Stimulated activated CD8-positive, alpha-beta memory T cell treated with anti-CD3 and anti-CD28 coated beads, Interleukin-12 subunit alpha, Interleukin-12 subunit beta, amount 100 ng/mL, for 24 hours (primary cell): ENCODE results near the gene SLC25A25.

Experiments
- DNase-seq: peaks from one replicate; pipeline ENCODE4 v3.0.0-alpha.2; 2020; ENCODE audit errors: extremely low read depth

Gene SLC25A25

DNA sequence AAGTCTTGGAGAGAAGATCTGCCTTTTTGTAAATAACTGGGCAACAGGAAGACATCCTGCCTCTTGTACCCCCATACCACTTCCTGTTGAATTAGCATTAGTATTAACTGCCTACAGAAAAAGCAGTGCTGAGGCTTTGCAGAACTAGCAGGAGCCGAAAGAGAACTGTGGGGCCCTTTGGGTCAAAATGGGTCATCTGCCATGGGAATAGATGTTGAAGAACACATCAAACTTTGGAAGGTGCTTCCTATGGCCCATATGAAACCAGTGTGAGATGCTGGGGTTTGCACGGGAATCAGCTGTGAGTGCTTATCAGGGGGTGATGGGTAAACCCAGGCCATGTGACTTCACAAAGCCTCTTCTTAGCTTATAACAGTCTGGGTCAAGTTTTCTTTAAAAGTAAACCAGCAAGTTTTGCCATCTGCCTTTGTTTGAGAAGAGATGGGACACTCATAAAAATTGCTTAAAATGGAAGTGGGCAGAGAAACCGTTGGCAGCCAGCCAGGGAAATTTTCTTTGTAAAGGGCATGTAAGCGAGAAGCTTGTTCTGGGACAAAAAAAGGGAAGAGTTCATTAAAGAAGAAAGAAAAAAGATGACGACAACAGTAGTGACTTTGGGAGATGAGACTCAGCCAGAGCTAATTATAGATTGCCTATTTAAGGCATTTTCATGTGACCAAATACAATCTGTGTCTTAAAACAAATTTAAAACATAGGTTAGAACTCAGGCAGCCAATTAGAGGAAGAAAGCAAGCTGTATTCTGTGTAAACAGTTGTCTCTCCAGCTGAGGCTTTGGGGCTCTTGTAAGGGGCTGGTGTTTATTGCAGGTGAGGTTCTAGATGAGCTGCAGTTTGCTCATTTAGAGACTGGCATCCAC is 4.4 kb downstream of the SLC25A25 start:
- DNase-seq, result peak; percentile 14

DNA sequence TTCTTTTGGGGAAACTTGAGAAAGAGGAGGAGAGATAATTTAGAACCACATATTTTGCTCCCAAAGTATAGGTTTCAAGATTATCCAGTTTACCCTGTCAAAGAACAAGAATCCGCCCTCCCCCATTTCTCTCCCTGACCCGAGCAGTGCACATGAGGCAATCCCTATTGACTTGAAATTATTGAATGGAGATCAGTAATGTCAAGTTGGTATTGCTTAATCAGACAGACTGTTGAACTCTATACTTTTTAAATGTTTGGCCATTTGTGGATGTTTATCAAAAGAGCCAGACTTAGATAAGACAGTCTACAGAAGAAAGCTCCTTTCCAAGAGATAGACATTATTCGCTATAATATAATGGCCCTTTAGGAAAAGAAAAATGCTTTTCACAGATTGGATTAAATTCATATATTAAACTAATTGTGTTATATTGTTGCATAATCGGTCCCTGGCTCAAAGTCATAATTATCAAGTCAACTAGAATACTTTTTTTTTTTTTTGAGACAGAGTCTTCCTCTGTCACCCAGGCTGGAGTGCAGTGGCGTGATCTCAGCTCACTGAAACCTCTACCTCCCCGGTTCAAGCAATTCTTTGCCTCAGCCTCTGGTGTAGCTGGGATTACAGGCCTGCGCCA is 5.3 kb downstream of the SLC25A25 start:
- no peak for DNase-seq

DNA sequence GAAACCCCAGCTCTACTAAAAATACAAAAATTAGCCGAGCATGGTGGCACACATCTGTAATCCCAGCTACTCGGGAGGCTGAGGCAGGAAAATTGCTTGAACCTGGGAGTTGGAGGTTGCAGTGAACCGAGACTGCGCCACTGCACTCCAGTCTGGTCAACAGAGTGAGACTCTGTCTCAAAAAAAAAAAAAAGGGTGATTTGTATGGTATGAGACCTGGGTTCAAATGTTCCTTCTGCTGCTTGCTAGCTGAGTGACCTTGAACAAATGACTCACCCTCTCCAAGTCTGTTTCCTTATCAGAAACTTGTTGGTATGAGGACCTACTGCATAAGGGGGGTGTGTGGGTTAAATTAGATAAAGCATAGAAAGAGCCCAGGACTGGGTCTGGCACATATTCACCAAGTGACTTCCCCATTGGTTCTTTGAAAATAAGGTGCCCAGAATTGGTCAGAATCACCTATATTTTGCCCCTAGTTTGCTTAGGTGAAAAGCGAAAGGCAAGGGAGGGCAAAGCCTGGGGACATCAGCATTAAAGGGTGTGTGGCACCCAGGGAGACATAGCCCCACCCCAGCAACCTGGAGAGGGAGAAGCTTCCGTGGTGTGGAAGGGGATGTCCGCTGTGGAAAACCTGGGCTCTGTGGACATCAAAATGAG is 9.9 kb downstream of the SLC25A25 start:
- no peak for DNase-seq

DNA sequence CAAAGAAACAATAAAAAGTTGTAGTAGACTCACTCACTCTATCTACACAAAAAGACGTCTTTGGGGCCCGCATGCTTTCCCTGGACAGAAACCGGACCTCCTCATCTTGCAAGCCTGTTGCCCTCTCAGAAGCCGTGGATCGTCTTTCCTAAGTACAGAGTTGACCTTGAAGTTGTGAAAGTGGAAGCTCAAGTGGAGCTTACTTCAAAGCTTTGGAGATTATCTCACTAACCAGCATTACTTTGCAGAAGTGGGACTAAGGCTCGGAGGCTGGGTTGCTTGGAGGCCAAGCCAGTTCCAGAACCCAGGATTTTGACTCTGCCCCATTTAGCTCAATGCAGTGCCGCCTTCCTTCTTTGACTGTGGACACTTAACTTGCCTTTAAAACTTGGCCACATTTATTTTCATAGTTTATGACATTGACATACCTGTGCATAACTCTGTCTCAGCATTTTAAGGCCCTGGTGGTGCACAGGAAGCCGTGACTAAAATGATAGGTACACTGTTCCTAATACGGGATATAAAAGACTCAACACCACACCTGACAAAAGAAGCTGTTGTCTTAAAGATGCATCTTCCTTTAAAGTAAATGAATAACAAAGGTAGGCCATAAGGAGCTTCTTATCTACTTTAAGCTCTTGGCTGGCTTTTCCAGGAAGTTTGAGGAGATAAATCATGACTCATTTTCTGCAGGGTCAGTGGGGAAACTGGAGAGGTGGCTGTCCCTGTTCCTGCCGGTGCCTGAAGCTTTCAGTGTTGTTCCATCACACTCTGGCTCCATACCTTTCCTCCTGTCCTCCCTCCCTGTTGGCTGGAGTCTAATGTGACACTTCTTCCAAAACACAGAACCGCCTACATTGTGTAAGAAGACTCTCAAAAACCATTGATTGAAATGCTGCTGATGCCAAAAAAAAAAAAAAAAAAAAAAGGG is 10.7 kb downstream of the SLC25A25 start:
- DNase-seq, result no peak

DNA sequence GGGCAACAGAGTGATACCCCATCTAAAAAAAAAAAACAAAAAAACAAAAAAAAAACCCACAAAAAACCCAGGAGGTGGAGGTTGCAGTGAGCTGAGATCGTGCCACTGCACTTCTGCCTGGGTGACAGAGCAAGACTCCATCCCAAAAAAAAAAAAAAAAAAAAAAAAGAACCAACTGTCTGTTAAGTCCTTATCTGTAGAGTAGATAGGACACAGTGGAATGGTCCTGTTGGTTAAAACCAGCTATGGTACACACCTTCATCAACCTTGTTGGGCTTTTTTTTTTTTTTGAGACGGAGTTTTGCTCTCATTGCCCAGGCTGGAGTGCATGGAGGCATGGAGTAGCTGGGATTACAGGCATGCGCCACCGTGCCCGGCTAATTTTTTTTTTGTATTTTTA is 12.2 kb downstream of the SLC25A25 start:
- no peak for DNase-seq

DNA sequence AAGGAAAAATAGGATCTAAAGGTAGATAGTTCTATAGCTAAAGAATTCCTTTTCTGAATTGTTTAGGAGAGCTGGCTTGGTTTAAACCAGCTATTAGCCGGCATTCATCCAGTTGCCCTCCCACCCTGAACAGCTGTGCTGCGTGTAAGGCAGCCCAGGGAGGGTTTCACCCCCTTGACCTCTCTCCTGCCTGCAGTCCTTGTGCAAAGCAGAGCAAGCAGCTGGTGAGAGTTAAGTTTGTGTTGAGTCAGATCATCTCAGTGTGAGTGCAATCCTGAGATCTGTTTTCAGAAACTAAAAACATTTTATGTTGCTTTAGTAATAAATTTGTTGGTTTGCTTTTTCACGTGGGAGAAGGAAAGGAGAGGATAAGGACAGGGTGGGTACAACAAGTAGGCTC is 13.0 kb downstream of the SLC25A25 start:
- no peak for DNase-seq

DNA sequence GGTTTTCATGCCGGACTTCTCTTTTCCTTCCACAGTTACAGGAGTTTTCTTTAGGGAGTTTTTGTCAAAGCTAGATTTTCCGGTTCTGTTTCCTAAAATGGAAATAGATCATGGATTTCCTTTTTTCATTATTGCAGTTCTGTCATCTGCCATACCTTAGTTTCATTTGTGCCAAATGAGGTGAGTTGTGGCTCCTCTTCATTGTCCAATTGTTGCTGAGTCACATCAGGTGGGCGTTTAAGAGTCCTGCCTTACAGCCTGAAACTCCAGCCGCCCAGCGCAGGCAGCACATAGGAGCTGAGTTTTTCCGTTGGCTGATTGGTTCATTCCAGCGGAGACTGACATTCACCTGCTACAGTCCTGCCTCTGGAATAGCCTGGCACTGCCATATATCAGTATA is 14.1 kb downstream of the SLC25A25 start:
- no peak for DNase-seq

DNA sequence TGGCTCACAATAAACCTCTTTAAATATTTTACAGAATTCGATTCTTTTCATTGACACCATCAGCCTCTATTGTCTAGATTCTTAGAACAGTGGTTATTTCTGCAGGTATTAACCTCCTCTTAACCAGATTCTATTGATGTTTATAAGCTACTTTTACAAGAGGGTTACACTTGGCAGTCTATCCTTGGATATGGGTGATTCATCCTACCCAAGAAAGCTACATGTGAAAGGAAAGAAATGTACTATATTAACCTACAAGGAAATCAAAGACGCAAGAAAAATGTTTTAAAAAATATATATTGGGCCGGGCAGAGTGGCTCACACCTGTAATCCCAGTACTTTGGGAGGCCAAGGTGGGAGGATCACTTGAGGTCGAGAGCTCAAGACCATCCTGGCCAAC is 16.7 kb downstream of the SLC25A25 start:
- DNase-seq, result no peak

DNA sequence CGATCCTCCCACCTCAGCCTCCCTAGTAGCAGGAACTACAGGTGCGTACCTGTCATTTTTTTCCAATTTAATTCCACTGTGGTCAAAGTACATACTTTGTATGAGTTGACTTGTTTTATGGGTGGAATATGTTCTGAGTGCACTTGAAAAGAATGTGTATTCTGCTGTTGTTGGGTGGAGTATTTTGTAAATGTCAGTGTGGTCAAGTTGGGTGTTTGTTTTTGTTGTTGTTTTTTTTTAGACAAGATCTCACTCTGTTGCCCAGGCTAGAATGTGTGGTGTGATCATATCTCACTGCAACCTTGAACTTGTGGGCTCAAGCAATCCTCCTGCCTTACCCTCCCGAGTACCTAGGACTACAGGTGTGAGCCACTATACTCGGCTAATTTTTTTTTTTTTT is 17.9 kb downstream of the SLC25A25 start:
- no peak for DNase-seq

DNA sequence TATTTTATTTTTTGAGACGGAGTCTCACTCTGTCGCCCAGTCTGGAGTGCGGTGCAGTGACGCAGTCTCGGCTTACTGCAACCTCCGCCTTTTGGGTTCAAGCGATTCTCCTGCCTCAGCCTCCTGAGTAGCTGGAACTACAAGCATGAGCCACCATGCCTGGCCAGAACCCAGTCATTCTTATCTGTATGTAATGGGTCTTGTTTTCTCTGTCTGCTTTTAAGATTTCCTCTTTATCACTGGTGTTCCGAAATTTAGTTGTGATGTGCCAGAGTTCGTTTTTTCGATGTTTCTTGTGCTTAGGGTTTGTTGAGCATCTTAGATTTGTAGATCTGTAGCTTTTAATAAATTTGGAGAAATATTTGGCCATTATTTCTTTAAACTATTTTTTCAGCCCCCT is 19.2 kb downstream of the SLC25A25 start:
- no peak for DNase-seq

DNA sequence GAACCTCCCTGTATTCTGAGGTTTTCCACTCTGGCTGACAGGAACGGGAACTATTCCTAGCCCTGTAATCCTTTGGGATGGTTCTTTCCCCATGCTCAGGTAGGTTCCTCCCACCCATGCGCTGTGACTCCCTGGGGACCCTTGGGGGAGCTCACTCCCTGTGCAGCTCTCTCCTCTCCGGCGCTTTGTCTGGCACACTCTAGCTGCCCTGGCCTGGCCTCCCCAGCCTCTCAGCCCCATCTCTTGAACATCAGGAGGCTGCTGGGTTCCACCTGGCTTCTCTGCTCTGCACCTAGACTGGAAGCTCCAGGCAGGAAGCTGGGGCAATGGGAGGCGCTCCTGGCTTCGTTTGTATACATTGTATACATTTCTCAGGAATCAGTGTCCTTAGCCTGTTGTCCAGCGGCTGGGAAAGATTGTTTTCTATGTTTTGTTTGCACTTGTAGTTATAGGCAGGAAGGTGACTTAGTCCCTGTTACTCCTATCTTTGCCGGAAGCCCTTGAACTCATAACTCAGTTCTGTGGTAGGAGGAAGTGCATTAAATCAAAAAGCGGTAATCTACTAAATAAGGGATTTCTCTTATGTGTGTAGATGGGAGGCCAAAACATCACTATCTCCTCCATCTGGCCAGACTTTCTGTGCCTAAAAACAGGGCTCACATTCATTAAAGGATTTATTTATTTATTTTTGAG is 20.4 kb downstream of the SLC25A25 start:
- DNase-seq, result no peak

DNA sequence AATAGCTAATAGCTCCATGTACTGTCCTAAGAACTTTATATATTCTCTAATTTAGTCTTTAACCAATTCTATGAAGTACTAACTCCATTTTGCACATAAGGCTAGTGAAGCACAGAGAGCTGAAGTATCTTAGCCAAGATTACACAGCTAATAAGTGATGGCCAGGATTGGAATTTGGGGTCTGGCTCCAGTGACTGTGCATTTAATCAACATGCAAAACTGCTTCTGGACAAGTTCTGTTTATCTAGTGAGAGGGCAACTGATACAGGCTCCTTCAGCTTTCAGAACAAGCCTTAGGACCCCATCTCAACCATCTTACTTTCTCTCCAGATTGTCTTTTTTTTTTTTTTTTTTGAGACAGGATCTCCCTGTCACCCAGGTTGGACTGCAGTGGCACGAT is 21.3 kb downstream of the SLC25A25 start:
- no peak for DNase-seq

DNA sequence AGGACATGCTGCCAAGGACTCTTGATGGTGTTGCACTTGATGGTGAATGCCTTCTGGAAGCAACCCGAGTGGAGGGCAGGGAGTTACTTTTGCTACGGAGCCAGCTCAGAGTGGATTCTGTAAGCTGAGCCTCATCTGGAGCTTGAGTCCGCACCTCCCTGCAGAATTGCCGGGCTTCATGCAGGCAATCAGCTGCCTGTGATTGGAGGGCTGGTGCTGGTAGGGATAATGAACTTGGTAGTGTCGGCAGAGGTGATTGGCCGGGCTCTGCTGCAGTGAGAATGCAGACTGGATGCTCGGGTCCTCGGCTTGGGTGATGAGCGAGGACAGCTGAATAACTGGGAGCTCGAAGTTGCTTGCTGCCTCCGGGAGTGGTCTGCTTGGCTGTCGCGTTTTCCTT is 23.1 kb downstream of the SLC25A25 start:
- no peak for DNase-seq

DNA sequence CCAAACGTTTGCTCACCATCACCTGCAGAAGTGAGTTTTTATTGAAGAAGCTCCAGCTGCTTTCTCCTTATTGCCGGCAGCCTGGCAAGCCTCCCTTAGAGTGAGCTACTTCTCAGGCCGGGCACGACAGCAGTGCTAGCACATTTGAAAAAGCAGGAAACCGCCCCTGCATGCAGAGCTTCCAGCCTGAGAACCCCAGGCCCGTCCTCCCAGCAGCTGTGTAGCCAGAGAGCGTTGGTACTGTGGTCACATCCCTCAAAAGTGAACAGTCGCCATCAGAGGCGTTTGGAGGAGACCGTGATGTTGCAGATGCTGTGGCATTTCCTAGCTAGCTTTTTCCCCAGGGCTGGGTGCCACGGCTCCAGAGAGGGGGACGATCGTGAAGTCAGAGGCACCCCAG is 23.5 kb downstream of the SLC25A25 start:
- no peak for DNase-seq

DNA sequence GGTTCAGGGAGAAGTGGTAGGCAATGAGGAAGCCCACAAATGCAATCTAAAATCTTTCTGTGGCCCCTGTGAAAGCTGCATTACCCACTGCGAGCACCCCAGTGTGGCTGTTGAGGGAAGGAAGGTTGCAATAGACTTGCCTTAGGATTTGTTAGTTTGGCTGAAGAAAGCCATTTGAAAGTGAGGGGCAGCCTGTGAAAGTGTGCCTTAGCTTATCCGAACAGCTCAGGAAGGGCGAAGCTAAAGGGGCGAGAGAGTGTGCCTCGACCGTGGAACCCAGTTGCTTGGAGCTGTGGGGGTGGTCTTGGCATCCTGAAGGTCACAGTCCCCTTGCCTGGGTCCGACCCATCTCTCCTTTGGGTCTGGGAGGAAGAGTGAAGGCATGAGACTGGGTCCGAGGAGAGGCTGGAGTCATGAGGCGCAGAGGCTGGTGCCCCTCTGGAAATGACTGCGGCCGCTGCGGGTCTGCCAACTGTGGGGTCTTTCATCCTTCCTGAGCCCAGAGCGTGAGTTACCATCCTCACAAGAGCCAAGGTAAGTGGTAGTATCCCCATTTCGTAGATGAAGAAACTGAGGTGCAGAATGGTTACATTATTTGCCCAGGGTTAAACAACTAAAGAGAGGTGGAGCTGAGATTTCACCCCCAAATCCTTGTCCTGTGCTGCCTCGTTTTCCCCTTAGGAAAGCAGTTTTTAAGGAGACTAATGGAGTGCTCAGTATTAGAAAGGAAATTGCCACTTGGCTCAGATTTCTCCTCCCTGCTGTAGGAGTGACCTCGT is 24.4 kb downstream of the SLC25A25 start:
- no peak for DNase-seq

DNA sequence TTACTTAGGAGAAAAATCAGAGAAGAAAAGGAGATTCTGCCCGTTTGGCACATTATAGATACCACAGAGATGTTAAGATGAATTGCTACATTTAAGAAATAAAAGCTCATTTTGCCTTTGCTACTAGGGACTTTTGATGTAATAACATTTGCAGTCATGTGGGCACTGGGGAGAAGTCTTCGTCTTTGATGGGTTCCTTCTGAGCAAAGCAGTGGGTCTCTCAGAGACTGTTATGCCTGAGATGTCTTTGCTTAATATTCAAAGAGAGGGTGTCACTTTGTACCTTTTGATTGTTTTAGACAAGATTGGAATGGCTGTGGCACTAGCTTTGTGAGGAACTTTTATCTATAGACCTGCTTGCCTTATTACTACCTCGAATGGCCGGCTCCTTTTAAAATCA is 25.0 kb downstream of the SLC25A25 start:
- DNase-seq, result no peak

DNA sequence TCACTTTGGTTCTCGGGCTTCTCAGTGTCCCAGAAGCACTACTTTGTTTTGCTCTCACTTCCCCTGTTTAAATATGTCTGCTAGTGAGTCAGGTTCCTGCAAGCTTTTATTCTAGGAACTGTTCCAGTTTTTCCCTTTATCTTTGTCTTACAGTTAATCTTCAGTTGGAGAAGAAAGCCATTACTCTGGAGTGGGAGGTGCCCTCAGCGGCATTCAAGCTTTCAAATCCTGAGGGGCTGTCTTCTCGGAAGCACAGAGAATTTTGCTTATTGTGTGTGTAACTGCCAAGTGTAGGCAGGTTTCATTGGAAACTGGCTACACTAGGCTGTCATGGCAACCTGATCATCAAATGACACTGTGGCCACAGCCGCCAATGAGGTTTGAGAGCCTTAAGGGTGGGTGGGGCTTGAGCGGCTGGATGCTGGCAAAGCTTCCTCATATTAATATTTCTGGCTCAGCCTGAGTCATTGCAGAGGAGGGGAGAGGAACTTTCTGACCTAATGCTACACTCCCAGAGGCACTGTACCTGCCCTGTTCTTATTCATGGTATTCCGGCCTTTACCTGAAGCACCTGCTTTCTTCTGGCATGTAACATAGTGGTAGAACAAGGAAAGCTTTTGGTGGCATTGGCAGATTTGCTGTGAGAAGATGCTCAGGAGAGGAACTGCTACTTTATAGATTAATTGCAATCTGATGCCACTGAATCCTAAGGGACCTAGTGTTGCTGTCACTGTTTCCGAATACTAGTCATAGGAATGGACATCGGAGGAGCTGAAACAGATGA is 26.3 kb downstream of the SLC25A25 start:
- peak; percentile 67 for DNase-seq

DNA sequence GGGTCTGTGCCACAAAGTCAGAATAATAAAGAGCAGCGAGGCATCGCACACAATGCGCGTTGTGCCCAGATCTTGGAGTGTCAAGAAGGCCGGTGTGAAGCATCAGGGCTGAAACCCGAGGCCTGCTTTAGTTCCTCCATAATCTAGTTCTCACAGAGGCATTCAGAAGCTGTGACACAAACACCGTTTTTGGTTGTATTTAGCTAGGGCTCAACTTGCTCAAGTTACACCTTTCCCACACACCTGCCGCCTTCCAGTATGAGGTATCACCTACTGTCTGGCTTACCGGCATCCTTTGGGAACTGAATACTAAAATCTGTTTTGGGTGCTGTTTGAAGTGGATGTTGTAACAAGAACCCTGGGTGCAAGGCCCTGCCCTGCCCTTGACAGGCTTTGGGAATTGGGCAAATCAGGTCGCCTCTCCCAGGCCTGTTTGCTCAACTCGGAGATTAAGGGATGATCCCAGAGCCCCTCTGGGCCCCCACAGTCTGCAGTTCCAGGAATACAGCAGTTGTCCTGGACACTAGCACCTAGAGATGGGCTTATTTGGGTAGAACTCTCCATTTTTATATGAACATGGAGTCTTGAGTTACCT is 27.0 kb downstream of the SLC25A25 start:
- no peak for DNase-seq
